ENCODE data around the gene MRPS24.

GRCh38 chr7:43904533-43905208 is 35.4 kb upstream of the MRPS24 start:
- TF ChIP-seq FOXJ3 (CRISPR knock-in tag; IDR thresholded peaks at IDR 0.05; ENCODE audit: borderline replicate concordance) (no peak), CTCF (IDR thresholded peaks at IDR 0.05) (no peak), ZSCAN18 (CRISPR knock-in tag; IDR thresholded peaks at IDR 0.05) (no peak), MAX (CRISPR knock-in tag; IDR thresholded peaks at IDR 0.05) (no peak)

Data from WTC11 (cell line).